Lower leg skin (tissue), 3 donors: ENCODE results near the gene SIL1.

Source experiments
- POLR2A ChIP-seq, 2 donors: fragments of 450-650 bp; IDR thresholded peaks; one replicate each; pipeline ENCODE4 v1.6.1; 2016 to 2017; ENCODE audit warnings: antibody characterized with exemption in 2 of 2, mild to moderate bottlenecking in 1 of 2, moderate library complexity in 1 of 2
- TF ChIP-seq, protein P1 (sequence below), 3 donors: fragments of 450-650 bp; IDR thresholded peaks; one replicate each; pipeline ENCODE4 v1.5.1; 2016; ENCODE audit warnings: antibody characterized with exemption in 3 of 3, mild to moderate bottlenecking in 3 of 3, moderate library complexity in 2 of 3

DNA sequence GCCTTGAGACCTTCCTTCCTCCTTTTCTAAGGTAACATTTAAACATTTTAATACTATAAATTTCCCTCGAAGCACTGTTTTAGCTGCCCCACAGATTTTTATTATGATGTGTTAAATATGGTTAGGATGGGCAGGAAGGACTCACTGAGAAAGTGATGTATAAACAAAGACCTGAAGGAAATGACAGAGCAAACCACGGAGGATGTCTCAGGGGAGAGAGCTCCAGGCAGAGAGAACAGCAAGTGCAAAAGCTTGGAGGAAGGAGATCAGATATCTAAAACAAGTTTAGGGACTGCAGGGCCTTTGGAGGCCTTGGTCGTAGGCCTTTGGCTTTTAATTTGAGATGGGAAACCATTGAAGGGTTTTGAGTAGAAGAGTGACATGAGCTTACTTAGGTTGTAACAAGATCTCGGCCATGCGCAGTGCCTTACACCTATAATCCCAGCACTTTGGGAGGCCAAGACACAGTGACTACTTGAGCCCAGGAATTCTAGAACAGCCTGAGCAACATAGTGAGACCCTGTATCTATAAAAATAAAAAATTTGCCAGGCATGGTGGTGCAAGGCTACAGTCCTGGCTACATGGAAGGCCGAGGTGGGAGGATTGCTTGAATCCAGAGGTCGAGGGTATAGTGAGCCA, 287.5 kb downstream of the SIL1 start:
- no peak for TF ChIP-seq POLR2A (IDR thresholded peaks at IDR 0.05)
- TF ChIP-seq, protein P1, sequence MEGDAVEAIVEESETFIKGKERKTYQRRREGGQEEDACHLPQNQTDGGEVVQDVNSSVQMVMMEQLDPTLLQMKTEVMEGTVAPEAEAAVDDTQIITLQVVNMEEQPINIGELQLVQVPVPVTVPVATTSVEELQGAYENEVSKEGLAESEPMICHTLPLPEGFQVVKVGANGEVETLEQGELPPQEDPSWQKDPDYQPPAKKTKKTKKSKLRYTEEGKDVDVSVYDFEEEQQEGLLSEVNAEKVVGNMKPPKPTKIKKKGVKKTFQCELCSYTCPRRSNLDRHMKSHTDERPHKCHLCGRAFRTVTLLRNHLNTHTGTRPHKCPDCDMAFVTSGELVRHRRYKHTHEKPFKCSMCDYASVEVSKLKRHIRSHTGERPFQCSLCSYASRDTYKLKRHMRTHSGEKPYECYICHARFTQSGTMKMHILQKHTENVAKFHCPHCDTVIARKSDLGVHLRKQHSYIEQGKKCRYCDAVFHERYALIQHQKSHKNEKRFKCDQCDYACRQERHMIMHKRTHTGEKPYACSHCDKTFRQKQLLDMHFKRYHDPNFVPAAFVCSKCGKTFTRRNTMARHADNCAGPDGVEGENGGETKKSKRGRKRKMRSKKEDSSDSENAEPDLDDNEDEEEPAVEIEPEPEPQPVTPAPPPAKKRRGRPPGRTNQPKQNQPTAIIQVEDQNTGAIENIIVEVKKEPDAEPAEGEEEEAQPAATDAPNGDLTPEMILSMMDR (IDR thresholded peaks at IDR 0.05) = no peak
